GM21576 (cell line): ENCODE measurements around the gene KAZN.

Experiments
- ATAC-seq: cut with Tn5 transposase; IDR thresholded peaks from one replicate; pipeline ENCODE4 v1.9.1; 2021; ENCODE audit warnings: mild to moderate bottlenecking, moderate library complexity; ENCODE audit not compliant: unreplicated experiment

The KAZN gene

DNA sequence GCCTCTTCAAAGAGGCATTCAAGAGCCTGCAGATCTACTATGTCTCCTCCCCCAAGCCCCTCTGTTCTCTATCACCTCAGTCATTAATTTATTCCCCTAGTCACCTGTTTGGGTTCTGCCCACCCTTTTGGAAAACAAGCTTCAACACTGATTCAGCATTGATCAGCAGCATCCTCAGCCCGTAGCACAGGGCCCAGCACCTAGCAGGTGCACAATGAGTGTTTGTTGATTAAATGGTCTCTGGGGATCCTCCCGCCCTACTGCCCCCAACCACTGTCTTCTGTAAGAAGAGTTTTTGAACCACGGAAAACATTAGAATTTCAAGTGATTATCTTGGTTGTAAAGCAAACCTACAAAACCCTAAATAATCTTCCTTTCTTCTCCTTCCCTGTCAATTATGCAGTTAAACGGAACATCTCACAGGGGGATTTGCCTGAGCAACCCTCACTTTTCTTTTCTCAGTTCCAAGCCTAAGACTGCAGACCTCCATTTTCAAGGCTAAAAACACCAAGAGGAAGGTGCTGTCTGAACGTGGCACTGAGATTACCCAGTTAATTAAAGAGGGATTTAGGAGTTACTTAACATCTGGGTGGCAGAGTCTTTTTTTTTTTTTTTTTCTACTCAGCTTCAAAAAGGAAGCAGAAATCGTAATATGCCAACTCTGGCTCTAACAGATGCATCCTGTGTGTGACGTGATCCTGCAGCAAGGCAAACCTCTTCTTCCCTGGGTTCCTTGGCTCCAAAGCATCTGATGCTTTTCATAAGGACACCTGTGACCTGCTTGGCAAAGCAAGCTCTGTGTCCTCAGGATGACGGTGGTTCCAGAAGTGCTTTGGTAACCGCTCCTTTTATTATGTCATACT lies 163.0 kb downstream of the KAZN start:
- ATAC-seq: no peak

DNA sequence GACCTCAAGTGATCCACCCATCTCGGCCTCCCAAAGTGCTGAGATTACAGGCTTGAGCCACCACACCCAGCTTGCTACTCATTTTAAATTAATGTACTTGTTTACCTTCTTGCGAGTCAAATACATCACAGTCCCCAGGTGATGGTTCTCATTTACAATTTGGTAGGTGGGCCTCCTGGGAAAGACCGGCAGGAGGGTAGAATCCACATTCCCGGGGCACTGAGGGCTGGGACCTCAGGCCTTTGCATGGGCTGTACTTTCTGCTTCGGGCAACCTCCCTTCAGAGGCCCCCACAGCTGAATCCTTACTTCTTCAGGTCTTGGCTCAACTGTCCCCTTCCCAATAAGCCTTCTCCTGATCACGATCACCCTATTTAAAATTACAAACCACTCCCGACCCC lies 165.5 kb downstream of the KAZN start:
- no peak for ATAC-seq

DNA sequence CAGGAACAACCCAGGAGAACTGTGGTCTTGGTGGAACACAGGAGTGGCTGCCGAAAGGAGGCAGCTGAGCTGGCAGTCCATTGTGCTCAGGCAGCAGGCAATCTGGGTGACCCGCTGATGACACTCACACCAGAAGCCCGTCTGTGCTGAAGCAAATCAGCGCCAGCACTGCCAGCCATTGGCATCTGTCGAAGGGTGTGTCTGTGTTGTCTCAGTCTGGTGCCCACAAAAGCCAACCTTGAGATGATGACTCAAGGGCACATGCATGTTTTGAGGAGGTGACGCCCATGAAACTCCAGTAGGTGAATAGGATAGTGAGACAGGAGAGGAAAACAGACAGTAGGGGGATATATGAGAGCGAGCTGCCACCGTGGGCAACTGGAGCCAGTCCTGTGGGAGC lies 167.3 kb downstream of the KAZN start:
- no peak for ATAC-seq

DNA sequence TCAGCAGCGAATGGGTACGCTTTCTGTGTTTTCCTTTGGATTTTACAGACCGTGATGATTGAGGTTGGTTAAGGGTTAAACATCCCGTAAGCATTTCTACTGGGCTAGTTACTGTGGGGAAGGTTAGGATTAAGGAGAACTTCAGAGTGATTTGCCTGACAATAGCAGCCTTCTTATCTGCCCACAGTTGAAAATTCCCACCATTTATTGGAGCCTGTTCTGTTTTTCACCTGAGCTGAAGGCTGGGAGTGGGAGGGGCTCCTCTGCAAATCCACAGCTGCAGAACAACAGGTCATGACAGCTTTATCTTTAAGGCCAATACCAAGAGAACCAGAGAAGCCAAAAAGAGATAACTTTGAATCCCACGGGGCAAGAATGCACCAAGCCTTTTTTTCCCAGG lies 168.6 kb downstream of the KAZN start:
- no peak for ATAC-seq

DNA sequence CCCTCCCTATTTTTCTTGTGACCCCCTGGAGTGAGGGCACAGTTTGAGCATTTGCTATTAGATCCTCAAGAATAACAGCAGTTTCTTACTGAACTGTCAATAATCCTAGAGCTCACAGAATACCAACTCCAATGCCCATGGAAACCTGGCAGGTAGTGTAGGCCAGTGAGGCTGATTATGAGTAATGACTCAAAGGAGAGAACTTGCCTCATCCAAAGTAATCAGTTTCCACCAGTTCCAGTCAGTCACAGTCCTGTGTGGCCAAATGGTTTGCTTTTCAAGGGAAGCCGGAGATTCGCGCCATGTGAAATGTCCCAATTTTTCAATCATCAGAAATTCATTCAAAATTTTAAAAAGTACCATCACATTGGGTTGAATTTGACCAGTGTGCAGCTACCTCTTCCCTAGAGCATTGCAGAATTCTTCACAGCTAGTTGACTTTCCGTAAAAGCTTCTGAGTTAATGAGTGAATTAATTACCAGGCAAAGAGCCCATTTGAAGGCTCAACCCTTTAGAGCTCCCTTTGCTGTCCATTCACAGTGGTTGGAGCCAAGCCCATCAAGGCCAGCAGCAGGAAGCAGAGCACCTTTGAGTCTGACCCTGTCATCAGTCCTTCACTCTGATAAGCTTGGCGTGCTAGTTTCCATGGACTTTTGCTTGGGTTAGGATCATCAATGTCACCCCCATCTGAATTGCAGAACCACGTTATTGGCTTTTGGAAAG lies 170.3 kb downstream of the KAZN start:
- no peak for ATAC-seq

DNA sequence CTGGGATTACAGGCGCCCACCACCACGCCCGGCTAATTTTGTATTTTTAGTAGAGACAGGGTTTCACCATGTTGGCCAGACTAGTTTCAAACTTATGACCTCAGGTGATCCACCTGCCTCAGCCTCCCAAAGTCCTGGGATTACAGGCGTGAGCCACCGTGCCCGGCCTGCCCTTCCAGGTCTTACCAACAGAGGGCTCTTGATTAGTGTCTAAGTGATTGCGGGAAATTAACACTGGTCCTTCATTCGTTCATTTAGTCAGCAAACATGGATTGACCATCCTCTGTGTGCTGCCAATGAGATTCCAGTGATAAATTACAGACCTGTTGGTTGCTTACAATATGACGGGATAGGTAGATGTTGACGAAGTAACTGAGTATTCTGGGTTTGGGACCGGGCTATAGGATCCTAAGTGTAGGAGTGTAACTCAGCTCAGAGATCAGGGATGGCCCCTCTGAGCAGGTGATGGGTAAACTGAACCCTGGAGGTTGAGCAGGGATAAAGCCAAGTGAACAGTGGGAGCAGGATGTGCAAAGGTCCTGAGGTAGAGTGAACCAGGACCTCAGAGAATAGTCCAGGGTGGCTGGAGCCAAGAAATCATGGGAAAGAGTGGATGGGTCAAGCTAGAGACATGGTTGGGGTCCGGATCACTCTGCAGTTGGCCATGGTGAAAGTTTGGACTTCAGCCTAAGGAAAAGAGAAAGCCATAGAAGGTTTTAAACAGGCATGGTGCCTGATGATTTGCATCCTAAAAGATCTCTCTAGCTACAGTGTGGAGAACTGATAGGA lies 171.2 kb downstream of the KAZN start:
- no peak for ATAC-seq

DNA sequence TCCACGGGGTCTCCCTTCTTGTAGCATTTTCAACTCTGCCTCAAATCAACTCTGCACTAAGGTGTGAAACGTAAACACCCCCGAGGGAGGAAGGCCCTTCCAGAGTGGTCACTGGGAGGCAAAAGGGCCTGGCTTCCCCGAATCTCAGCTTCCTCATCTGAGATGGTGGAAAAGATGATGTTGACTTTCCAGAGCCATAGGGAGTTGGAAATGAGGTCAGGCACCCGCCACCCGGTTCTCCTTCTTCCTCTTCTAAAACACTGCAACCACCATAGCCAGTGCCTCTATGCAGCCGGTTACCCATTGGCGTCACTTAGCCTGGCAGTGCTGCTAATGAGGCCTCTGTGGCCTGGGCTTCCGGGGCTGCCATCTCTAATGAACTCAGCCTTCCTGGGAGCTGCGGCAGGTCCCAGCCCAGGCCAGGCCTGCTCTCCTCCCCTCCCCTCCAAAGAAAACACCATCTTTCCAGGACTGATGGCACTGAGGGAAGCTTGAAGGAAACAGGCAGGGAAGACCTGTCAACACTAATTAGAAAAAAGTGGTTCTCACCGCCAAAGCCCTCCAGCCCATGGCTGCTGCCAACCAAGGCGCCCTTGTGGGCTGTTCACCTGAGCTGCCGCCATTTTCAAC lies 175.0 kb downstream of the KAZN start:
- no peak for ATAC-seq

DNA sequence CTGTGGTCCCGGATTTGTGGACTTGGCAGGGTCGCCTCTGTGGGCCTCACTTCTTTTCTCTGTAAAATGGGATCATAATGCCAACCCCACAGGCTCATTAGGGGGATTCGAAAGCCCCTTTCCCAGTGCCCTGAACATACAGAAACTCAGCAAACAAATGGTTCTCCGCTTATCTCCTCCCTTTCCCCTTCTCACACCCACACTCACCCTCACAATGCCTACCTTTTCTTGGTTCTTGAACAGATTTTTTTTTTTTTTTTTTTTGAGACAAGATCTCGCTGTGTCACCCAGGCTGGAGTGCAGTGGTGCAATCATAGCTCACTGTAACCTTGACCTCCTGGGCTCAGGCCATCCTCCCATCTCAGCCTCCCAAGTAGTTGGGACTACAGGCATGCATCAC lies 175.7 kb downstream of the KAZN start:
- no peak for ATAC-seq

DNA sequence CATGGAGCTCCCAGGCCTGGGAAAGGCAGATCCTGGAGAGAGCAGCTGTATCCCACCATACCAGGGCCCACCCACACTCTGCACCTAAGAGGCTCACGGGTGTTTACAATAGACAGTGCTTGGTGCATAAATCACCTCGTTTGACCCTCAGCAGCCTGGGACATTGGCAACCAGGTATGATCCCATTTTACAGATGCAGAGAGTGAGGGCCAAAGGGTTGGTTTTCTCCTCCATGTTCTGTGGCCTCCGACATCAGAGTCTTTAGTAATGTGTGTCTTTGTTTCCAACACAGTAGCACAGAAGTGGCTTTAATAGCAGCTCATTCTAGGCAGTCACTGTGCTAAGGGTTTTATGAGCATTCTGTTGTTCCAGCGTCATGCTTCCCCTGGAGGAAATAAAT lies 176.5 kb downstream of the KAZN start:
- no peak for ATAC-seq

DNA sequence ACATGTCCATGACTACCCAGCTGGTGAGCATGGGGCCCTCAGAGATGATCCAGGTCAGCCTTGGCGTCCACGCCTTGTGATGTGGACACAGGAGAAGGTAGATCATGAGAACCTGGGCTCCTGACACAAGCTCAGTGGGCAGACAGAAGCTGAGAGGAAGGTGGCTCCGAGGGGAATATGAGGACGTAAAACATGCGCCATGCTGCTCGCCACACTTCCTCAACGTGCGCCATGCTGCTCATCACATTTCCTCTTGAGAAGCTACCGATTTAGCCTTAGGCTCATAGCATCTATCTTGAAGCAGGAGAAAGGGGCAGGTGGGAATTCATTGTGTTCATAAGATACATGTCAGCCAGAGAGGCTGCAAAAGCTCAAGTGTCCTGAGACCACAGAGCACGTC lies 176.9 kb downstream of the KAZN start:
- no peak for ATAC-seq

DNA sequence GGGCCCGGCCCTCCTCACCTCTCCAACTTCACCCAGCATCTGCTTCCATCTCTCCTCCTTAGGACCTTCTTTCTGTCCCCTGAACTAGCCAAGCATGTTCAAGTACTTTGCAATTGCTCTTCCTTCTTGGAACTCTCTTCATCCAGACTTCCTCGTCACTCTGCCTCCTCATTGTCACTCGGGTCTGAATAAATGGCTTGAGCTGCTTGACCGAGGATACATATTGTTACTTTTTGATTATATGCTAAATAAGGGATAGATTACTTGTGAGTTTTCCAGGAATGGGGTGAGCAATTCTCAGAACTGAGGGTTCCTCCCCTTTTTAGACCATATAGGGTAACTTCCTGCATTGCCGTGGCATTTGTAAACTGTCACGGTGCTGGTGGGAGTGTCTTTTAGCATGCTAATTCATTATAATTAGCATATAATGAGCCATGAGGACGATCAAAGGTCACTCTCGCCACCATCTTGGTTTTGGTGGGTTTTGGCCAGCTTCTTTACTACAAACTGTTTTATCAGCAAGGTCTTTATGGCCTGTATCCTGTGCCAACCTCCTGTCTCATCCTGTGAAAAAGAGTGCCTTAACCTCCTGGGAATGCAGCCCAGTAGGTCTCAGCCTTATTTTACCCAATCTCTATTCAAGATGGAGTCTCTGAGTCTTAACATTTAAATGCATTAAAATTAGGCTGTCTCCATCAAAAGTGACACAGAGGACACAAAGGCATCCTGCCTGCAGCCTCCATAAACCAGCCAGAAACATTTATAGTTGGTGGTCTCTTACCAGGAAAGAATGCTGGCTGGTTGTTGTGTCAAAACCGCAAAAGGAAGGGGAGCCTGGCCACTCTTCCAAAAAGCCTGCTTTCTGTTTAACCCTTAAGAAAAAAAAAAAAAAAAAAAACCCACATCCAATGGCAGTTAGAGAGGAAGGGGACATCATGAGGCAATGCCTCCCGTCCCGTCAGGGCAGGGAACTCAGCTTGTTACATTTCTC lies 179.3 kb downstream of the KAZN start:
- ATAC-seq: no peak

DNA sequence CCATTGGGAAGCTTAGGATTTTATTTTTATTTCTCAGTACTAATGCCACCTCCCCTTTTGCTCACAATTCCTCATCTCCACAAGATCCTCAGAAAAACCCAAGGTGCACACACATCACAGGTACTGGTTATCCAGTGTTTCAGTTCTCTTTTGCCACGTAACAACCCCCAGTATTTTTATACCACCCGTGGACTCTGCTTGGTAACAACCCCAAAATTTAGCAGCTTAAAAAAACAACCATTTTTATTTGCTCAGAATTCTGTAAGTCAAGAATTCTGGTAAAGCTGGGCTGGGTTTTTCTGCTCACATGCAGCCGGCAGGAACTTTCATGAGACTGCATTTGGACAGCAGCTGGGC lies 180.0 kb downstream of the KAZN start:
- no peak for ATAC-seq

DNA sequence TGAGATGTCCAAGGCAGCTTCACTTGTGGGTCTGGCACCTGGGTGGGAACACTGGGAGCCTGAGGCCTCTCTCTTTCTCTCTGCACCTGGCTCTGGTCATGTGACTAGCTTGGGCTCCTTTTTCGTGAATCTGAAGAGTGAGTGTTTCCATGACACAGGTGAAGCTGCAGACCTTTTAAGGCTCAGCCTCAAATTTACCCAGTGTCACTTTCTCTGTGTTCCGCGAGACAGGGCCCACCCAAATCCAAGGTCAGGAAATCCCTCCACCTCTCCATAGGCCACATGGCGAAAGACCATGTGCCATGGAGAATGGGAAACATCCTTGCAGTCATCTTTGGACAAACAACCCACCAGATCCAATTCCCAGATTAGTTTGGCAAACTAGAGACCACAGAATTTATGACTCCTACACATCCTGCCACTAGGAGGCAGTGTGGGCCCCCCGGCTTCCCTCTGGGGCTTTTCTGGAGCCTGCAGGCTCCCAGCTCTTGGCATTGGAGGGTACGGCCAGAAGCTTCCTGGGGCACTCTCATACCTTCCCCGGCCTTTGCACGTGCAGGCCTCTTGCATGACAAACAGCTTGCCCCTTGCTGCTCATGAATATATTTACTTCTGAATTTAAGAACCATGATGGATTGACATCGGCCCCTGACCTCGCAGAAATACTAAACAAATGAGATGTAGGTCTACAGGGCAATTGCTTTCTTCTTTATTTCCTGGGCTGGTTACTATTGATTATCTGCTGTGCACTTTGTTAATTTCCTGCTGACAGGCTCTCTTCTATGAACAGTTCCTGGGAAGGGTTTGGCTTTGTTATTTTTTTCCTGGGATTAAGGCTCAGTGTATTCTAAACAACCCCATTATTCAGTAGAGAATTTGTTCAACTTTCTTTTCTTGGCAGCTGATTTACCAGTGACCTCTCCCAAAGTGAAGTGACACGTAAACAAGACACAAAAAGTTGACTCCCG lies 180.7 kb downstream of the KAZN start:
- ATAC-seq: no peak

DNA sequence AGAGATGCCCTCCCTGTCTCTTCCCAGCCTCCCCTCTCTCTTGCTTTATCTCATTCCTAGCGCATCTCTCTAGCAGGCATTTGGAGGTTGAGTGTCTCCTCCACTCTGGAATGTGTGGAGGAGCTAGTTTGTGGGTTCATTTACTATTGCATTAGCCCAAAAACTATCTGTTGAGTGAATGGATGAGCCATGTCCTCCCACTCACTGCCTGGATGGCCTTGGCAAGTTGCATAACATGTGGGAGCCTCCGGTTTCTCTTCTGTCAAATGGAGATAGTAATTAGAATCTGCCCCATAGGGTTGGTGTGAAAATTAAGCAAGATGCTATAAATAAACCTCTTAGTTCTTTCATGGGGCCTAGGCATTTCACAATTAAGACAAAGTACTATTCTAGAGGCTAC lies 181.8 kb downstream of the KAZN start:
- no peak for ATAC-seq

DNA sequence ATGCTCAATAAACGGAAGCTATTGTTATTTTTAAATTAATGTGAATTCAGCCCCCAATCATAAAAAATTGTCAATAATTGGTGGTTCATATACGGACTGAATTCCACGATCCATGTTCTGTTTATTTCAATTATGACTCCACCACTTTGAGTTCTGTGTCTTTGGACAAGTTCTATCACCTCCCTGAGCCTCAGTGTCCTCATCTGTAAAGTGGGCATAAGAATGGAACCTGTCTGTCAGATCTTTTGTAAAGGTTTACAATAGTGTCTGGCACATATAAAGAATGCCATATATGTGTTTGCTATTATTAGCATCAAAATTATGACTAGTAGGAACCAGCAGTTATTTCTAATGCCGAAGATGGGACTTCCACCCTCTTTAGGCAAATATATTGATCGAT lies 183.3 kb downstream of the KAZN start:
- ATAC-seq: no peak

DNA sequence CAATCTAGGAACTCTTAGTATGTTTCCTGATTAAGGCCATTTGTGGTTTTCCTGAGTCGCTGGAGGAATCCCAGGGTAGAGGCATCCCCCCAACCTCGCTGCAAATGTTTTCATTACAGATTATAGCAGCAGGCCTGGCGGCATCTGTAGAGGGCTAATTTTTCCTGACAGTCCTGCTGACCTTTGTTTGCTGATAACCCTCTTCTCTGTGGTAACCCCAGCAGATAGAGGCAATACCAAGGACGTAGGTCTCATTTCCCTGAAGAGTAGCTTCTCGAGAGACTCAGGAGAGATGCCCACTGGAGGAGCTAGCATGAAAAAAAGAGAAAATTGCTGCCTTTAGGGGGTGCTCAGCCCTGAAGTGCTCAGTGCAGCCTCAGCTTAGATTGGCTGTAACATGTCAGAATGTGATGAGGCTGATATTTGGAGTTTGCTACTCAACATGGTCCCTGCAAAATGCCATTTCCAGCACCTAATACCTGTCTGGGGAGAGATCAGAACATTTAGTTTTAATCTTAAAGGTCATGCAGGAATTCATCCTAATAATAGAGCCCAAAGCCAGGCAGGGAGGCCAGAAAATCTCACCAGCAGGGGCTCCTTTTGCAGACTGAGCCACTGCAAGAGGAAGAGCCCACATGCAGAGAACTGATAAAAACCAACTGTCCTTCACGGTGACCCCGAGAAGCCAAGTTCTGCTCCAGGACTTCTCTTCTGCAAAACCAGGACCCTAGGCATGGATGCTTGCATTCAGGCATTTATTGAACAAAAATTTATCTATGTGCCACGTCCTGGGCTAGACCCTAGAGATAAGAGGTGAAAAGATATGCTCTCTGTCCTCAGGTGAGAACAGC lies 184.5 kb downstream of the KAZN start:
- no peak for ATAC-seq

DNA sequence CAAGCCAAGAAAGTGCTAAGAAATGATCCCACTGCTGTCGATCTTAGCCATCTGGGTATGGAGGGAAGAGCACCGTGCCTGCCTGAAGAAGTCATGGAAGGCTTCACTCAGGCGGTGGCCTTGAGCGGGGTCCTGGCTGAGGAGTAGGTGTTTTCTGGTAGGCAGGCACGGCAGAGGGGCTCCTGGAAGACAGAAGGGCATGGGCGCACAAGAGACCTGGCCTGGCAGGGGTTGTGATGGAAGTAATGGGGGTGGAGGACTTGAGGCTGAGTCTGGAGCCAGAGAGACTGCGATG lies 185.1 kb downstream of the KAZN start:
- ATAC-seq: no peak
